Calu3 (cell line): Measurements from ENCODE around the gene CREBRF. TPM values are rescaled to one million over a fixed set of nuclear protein-coding genes. Genes with fewer than 3 reads are reported as not detected.
"Not testable (repeated sequence)": the region's sequence is repeated elsewhere in the genome, so short reads cannot be mapped to it uniquely, and the experiment has no call there.

Source experiments
- BruUV-seq: library from RNA; stranded (reverse); fragments of 400-500 nt; replicated peaks from 2 replicates; lab custom pipeline; 2021; lab: Mats Ljungman, UMichigan
- CTCF ChIA-PET: fragments of 300-600 bp; sonication (Branson Sonifier 250); formaldehyde crosslinking; loops from one replicate; lab custom pipeline; 2022; ENCODE audit warnings: antibody characterized with exemption; lab: Charles Lee
- DNase-seq: peaks from one replicate; pipeline ENCODE4 v3.0.0; 2022
- H3K27ac Mint-ChIP-seq: one replicate; pipeline ENCODE4 v1.8.0; 2022; ENCODE audit warnings: mixed read lengths; ENCODE audit not compliant: unreplicated experiment
- H3K27me3 Mint-ChIP-seq: one replicate; pipeline ENCODE4 v1.8.0; 2022; ENCODE audit warnings: mixed read lengths; ENCODE audit not compliant: unreplicated experiment
- H3K36me3 Mint-ChIP-seq: one replicate; pipeline ENCODE4 v1.8.0; 2022; ENCODE audit warnings: mild to moderate bottlenecking, moderate library complexity, mixed read lengths; ENCODE audit not compliant: insufficient read depth, unreplicated experiment
- H3K4me1 Mint-ChIP-seq: one replicate; pipeline ENCODE4 v1.8.0; 2022; ENCODE audit warnings: mild to moderate bottlenecking, low read depth, mixed read lengths; ENCODE audit not compliant: unreplicated experiment
- H3K4me3 Mint-ChIP-seq: one replicate; pipeline ENCODE4 v1.8.0; 2022; ENCODE audit warnings: mild to moderate bottlenecking, low read depth, moderate library complexity, mixed read lengths; ENCODE audit not compliant: unreplicated experiment
- H3K9me3 Mint-ChIP-seq: one replicate; pipeline ENCODE4 v1.8.0; 2022; ENCODE audit warnings: low read depth, mixed read lengths; ENCODE audit not compliant: unreplicated experiment
- intact Hi-C: fragments of 100-400 bp; cut with micrococcal nuclease; formaldehyde crosslinking; loops from one replicate; pipeline ENCODE4 v1.10.0; 2022; ENCODE audit not compliant: unreplicated experiment
- total RNA-seq: library from RNA; stranded (reverse); gene quantifications from 2 replicates; pipeline ENCODE4 v1.2.3, GENCODE V29; 2022
- TF ChIP-seq, protein P1 (sequence below): fragments of 200-600 bp; IDR thresholded peaks from one replicate; pipeline ENCODE4 v1.8.0; 2022; ENCODE audit warnings: antibody characterized with exemption; ENCODE audit not compliant: unreplicated experiment

CREBRF gene
- total RNA-seq, 1 experiment from 2014 or later = 18.2 TPM

GRCh38 chr5:173153842-173154241 lies 97.7 kb downstream of the CREBRF start:
- CTCF ChIA-PET = no interaction called here
- H3K36me3 Mint-ChIP-seq = peaks cover 25% of the 10 kb centered on the region
- BruUV-seq = no TSS peak

GRCh38 chr5:173154619-173155018 lies 98.5 kb downstream of the CREBRF start:
- H3K27me3 Mint-ChIP-seq, H3K4me1 Mint-ChIP-seq, H3K4me3 Mint-ChIP-seq, H3K27ac Mint-ChIP-seq, DNase-seq, intact Hi-C loops, BruUV-seq, H3K9me3 Mint-ChIP-seq, CTCF ChIA-PET: not testable (repeated sequence)
- H3K36me3 Mint-ChIP-seq = peaks cover 25% of the 10 kb centered on the region

More at GRCh38 chr5:173153842-173154241, 97.7 kb downstream of the CREBRF start:
- H3K4me1 Mint-ChIP-seq = no peaks in the 10 kb centered on the region
- intact Hi-C loops = no loop called here
- DNase-seq = no peak
- peaks cover 3% of the 10 kb centered on the region for H3K9me3 Mint-ChIP-seq
- TF ChIP-seq, protein P1, sequence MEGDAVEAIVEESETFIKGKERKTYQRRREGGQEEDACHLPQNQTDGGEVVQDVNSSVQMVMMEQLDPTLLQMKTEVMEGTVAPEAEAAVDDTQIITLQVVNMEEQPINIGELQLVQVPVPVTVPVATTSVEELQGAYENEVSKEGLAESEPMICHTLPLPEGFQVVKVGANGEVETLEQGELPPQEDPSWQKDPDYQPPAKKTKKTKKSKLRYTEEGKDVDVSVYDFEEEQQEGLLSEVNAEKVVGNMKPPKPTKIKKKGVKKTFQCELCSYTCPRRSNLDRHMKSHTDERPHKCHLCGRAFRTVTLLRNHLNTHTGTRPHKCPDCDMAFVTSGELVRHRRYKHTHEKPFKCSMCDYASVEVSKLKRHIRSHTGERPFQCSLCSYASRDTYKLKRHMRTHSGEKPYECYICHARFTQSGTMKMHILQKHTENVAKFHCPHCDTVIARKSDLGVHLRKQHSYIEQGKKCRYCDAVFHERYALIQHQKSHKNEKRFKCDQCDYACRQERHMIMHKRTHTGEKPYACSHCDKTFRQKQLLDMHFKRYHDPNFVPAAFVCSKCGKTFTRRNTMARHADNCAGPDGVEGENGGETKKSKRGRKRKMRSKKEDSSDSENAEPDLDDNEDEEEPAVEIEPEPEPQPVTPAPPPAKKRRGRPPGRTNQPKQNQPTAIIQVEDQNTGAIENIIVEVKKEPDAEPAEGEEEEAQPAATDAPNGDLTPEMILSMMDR = no peak
- H3K4me3 Mint-ChIP-seq = no peak overlapping the region
- no peaks in the 10 kb centered on the region for H3K27me3 Mint-ChIP-seq
- no peak overlapping the region for H3K27ac Mint-ChIP-seq

DNA sequence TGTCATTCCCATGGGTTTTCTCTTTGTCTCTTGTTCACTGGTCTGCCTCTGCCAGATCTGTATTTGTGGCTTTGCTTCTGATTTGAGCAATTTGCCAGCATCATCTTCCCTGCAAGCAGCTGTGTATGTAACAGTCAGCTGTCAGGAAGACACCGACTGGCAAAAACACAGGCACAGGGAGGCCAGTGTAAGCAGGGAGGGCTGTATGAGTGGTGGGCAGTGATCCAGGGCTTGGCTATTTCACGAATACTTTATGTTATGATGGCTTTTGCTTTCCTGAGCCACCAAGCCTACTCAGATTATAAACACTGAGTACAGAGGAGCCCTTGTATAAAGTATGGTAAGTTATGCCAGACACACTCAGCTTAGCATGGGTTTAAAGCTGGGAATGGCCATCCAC lies 99.8 kb downstream of the CREBRF start:
- Mint-ChIP-seq H3K9me3 (no peaks in the 10 kb centered on the region), H3K27ac (no peak overlapping the region), H3K27me3 (no peaks in the 10 kb centered on the region), H3K4me3 (no peak overlapping the region), H3K36me3 (peaks cover 27% of the 10 kb centered on the region), H3K4me1 (no peaks in the 10 kb centered on the region)
- DNase-seq = no peak
- intact Hi-C loops = no loop called here
- BruUV-seq = no TSS peak
- TF ChIP-seq, protein P1 = no peak
- CTCF ChIA-PET = interaction anchor here (1.3 kb wide), 1 partner anchor 179 kb away, joined by 4 read pairs; no protein-coding TSS in a partner anchor

GRCh38 chr5:173158366-173158765 lies 102.2 kb downstream of the CREBRF start:
- Mint-ChIP-seq H3K4me1 (no peaks in the 10 kb centered on the region), H3K27me3 (no peaks in the 10 kb centered on the region), H3K9me3 (no peaks in the 10 kb centered on the region), H3K4me3 (no peak overlapping the region), H3K27ac (no peak overlapping the region), H3K36me3 (peaks cover 24% of the 10 kb centered on the region)
- intact Hi-C loops = no loop called here
- TF ChIP-seq, protein P1 = no peak
- no TSS peak for BruUV-seq
- CTCF ChIA-PET = no interaction called here
- no peak for DNase-seq

GRCh38 chr5:173159256-173159655 lies 103.1 kb downstream of the CREBRF start:
- peaks cover 19% of the 10 kb centered on the region for H3K36me3 Mint-ChIP-seq
- TF ChIP-seq, protein P1 = no peak
- no TSS peak for BruUV-seq
- no peak for DNase-seq
- no peak overlapping the region for H3K4me3 Mint-ChIP-seq
- H3K4me1 Mint-ChIP-seq = no peaks in the 10 kb centered on the region
- H3K27ac Mint-ChIP-seq = no peak overlapping the region
- no peaks in the 10 kb centered on the region for H3K27me3 Mint-ChIP-seq
- CTCF ChIA-PET = interaction anchor here (0.6 to 1.2 kb wide), 4 partner anchors 11 to 375 kb away, joined by 3 to 4 read pairs (median 4); no protein-coding TSS in a partner anchor
- H3K9me3 Mint-ChIP-seq = no peaks in the 10 kb centered on the region
- intact Hi-C loops = no loop called here
